HepG2 (cell line): ENCODE data around the gene SLC26A5. TPM values are rescaled to one million over a fixed set of nuclear protein-coding genes. Genes with fewer than 3 reads are reported as not detected.
A peak's percentile ranks its signal among the peaks of the same experiment; 100 is the strongest.

ENCODE experiments used
- ATAC-seq: fragments of 200-7000 bp; cut with Tn5 transposase; 3 replicates; pipeline ENCODE4 v1.9.1; 2020; ENCODE audit warnings: mild to moderate bottlenecking, moderate library complexity
- BruUV-seq: library from RNA; stranded (reverse); fragments of 400-500 nt; replicated peaks from 2 replicates; lab custom pipeline; 2021; lab: Mats Ljungman, UMichigan
- CTCF ChIA-PET: fragments of 300-600 bp; formaldehyde crosslinking; extraction: SDS; loops from one replicate; lab custom pipeline; 2021; ENCODE audit warnings: low total read pairs, inconsistent platforms, low intra/inter-chr PET ratio; lab: Yijun Ruan, JAX
- POLR2A ChIA-PET: fragments of 350-600 bp; sonication (Branson Sonifier 250); formaldehyde crosslinking; loops from one replicate; lab custom pipeline; 2020; ENCODE audit warnings: antibody characterized with exemption, inconsistent platforms; lab: Yijun Ruan, JAX
- DNase-seq: peaks from one replicate; pipeline ENCODE4 v3.0.0-alpha.2; 2015; ENCODE audit warnings: low spot score
- FAIRE-seq: peaks from 3 replicates; lab custom pipeline; 2011; peaks lifted over from hg19 to GRCh38; lab: Jason Lieb, UNC
- H2AFZ ChIP-seq: one replicate; pipeline ENCODE4 v1.6.1; 2011; ENCODE audit warnings: low read length, inconsistent platforms
- H3K27ac ChIP-seq: fragments of 300-600 bp; 3 replicates; pipeline ENCODE4 v1.8.0; 2011; ENCODE audit warnings: mixed run types, mild to moderate bottlenecking, mixed read lengths, low read length, inconsistent platforms; ENCODE audit not compliant: insufficient read depth; ENCODE audit errors: extremely low read length
- H3K27me3 ChIP-seq, 2 experiments: fragments of 200-600 bp in 1 of 2; 2 replicates in 1 of 2; 3 replicates in 1 of 2; pipeline versions ENCODE4 v1.6.0 to v1.8.0; 2011; ENCODE audit warnings: low read length in 2 of 2, mild to moderate bottlenecking in 2 of 2, moderate library complexity in 2 of 2, inconsistent platforms in 1 of 2; ENCODE audit not compliant: insufficient read depth in 2 of 2, control insufficient read depth in 1 of 2
- H3K36me3 ChIP-seq, 2 experiments: fragments of 200-600 bp in 1 of 2; replicated peaks in 1 of 2; 2 replicates in 1 of 2; 3 replicates in 1 of 2; pipeline versions ENCODE4 v1.5.1 to v1.8.0; 2011; ENCODE audit warnings: low read length in 2 of 2, inconsistent platforms in 1 of 2; ENCODE audit not compliant: insufficient read depth in 2 of 2, control insufficient read depth in 1 of 2
- H3K4me1 ChIP-seq: 2 replicates; pipeline ENCODE4 v1.5.1; 2012; ENCODE audit warnings: low read length, inconsistent platforms; ENCODE audit not compliant: insufficient read depth
- H3K4me2 ChIP-seq: 2 replicates; pipeline ENCODE4 v1.6.0; 2011; ENCODE audit warnings: low read depth, low read length, inconsistent platforms
- H3K4me3 ChIP-seq, 3 experiments: fragments of 200-600 bp in 1 of 3; sonication (generic), shearing (Covaris generic) in 1 of 3; replicated peaks in 1 of 3; 2 replicates each; pipeline ENCODE4 v1.5.1; 2011 to 2016; ENCODE audit warnings: low read length in 3 of 3, inconsistent platforms in 2 of 3, low read depth in 2 of 3, mild to moderate bottlenecking in 2 of 3, control low read depth in 1 of 3, mixed read lengths in 1 of 3; ENCODE audit not compliant: insufficient read depth in 1 of 3
- H3K79me2 ChIP-seq: one replicate; pipeline ENCODE4 v1.6.1; 2011; ENCODE audit warnings: low read length, inconsistent platforms; ENCODE audit not compliant: insufficient read depth
- H3K9ac ChIP-seq: 2 replicates; pipeline ENCODE4 v1.6.0; 2011; ENCODE audit warnings: mild to moderate bottlenecking, low read depth, low read length, inconsistent platforms; ENCODE audit not compliant: insufficient read depth
- H3K9me3 ChIP-seq: 2 replicates; pipeline ENCODE4 v1.5.1; 2012; ENCODE audit warnings: mild to moderate bottlenecking, low read length
- H4K20me1 ChIP-seq: 2 replicates; pipeline ENCODE4 v1.6.0; 2011; ENCODE audit warnings: inconsistent platforms, mild to moderate bottlenecking, low read length, moderate library complexity; ENCODE audit not compliant: insufficient read depth
- AKNA ChIP-seq: sonication (generic); formaldehyde crosslinking; IDR thresholded peaks from 2 replicates; pipeline ENCODE4 v1.4.0; 2020; ENCODE audit warnings: missing genetic modification reagents, borderline replicate concordance
- BCLAF1 ChIP-seq: fragments of 450-650 bp; IDR thresholded peaks from 2 replicates; pipeline ENCODE4 v1.6.1; 2017; ENCODE audit warnings: mild to moderate bottlenecking
- GATA4 ChIP-seq: sonication (generic); IDR thresholded peaks from 2 replicates; pipeline ENCODE4 v1.6.1; 2016; ENCODE audit warnings: antibody characterized with exemption, low read depth, borderline replicate concordance
- MBD4 ChIP-seq: IDR thresholded peaks from 2 replicates; pipeline ENCODE4 v1.6.1; 2012; ENCODE audit warnings: low read length, inconsistent platforms, borderline replicate concordance
- MIER2 ChIP-seq: IDR thresholded peaks from 2 replicates; pipeline ENCODE4 v1.6.1; 2016; ENCODE audit warnings: missing biosample characterization, missing genetic modification reagents
- SALL2 ChIP-seq: sonication (generic); formaldehyde crosslinking; IDR thresholded peaks from 2 replicates; pipeline ENCODE4 v1.8.1; 2023; ENCODE audit warnings: mild to moderate bottlenecking, missing genetic modification reagents, inconsistent platforms
- ZBTB38 ChIP-seq: sonication (generic); formaldehyde crosslinking; IDR thresholded peaks from 2 replicates; pipeline ENCODE4 v1.5.1; 2020; ENCODE audit warnings: mild to moderate bottlenecking, missing genetic modification reagents
- WGBS: methylation state at CpG from one replicate; pipeline ENCODE4 v1.1.6; 2017; ENCODE audit warnings: low lambda C conversion rate; 5-methylcytosine and 5-hydroxymethylcytosine counted together
- in situ Hi-C: cut with HindIII; loops from 2 replicates; pipeline ENCODE4 v1.10.0; 2017; ENCODE audit warnings: low pct_unique_long_range_greater_than_20kb; ENCODE audit not compliant: extremely low pct_ligation_motif_present
- intact Hi-C: fragments of 100-400 bp; cut with micrococcal nuclease; formaldehyde crosslinking; loops from one replicate; pipeline ENCODE4 v1.10.0; 2022; ENCODE audit not compliant: unreplicated experiment
- polyA plus RNA-seq, 8 experiments: library from polyadenylated mRNA; depleted of rRNA in 3 of 8; stranded (reverse) in 7 of 8; unstranded in 1 of 8; fragments of >200 nt; fragmentation: Illumina TruSeq in 4 of 8; extraction: Trizol in 4 of 8; gene quantifications; 2 replicates each; pipeline versions ENCODE4 v1.2.1 to v1.2.3, GENCODE V29; 2011 to 2016; ENCODE audit warnings: low read depth in 4 of 8, missing spikeins in 1 of 8, mixed read lengths in 1 of 8; ENCODE audit not compliant: insufficient read depth in 1 of 8
- total RNA-seq, 5 experiments: library from RNA; depleted of rRNA; stranded (reverse); fragments of >200 nt; fragmentation: Illumina TruSeq; extraction: Trizol; gene quantifications; 2 replicates each; pipeline ENCODE4 v1.2.3, GENCODE V29; 2016; ENCODE audit warnings: low read depth in 1 of 5

The SLC26A5 gene
- total and polyA plus RNA-seq, 2 of the 13 experiments (the other 11 are each of a cell fraction or from before 2014, with no cell fraction given) = 0.08 to 0.11 TPM

- no peak for TF ChIP-seq ZBTB38 (CRISPR knock-in tag)
Observed at GRCh38 chr7:103348959-103349358, 97.0 kb downstream of the SLC26A5 start (continued).

GRCh38 chr7:103348452-103348851 lies 97.6 kb downstream of the SLC26A5 start:
- BruUV-seq = no TSS peak
- Histone ChIP-seq H3K4me3 (peak overlapping the region; percentile 82 to 99 (median 96)), H3K9me3 (no peaks in the 10 kb centered on the region), H3K9ac (peak overlapping the region; percentile 94), H2AFZ (no peak overlapping the region), H3K27me3 (no peaks in the 10 kb centered on the region; a peak in 1 of 5 replicates), H3K79me2 (peaks cover 70% of the 10 kb centered on the region), H4K20me1 (peaks cover 7% of the 10 kb centered on the region; the same call in 1 of the 2 replicates), H3K36me3 (peaks cover 2 to 14% of the 10 kb centered on the region in 2 experiments; a peak in 3 of 5 replicates), H3K4me1 (peaks cover 46% of the 10 kb centered on the region), H3K27ac (no peak overlapping the region), H3K4me2 (peak overlapping the region; percentile 88)
- POLR2A ChIA-PET = interaction anchor here (0.8 to 1.4 kb wide), 2 partner anchors 43 to 58 kb away, joined by 3 to 13 read pairs; no protein-coding TSS in a partner anchor
- FAIRE-seq (no peak), ATAC-seq (no peak), DNase-seq (no peak)
- under 1% methylated on average over 13 of the region's 13 CpGs for WGBS
- intact Hi-C loops = no loop called here
- no peak for TF ChIP-seq MIER2 (CRISPR knock-in tag)
- TF ChIP-seq MBD4 = no peak
- no peak for TF ChIP-seq SALL2 (CRISPR knock-in tag)
- TF ChIP-seq AKNA (CRISPR knock-in tag) = no peak
- TF ChIP-seq GATA4 = no peak
- TF ChIP-seq BCLAF1 = no peak
- CTCF ChIA-PET = no interaction called here
- in situ Hi-C loops = loop anchor here (10.0 kb wide), 1 partner anchor 56 kb away; no protein-coding TSS in a partner anchor
